ENCODE results near the gene GAK.

DNA sequence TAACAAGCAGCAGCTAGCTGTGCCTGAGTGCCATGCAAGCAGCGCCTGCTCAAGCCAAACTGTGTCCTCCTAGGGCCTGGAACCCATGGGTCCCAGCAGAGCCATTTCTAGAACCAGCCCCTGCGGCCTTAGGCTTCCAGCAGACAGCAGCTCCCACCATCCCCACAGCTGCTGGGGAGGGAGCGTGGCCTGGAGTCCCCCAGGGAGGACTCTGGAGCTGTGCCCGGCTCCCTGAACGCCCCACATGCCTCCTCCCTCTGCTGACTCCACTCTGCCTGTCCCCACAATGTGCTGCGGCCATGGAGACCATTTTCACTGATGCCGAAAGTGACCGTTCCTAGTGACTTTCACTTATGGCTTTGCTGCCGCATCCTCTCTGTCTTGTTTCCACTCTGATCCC is 45.9 kb downstream of the GAK start:
- TF ChIP-seq POLR2AphosphoS5 (IDR thresholded peaks at IDR 0.05; ENCODE audit: insufficient read depth in 1 of 2, low read depth in 1 of 2) (no peak), CTCF (IDR thresholded peaks at IDR 0.05) (no peak), POLR2A (IDR thresholded peaks at IDR 0.05) (no peak)

Measured in vagina (tissue), 2 donors.